ENCODE data around the gene ADCY3. TPM values are rescaled to one million over a fixed set of nuclear protein-coding genes. Genes with fewer than 3 reads are reported as not detected.
A peak's percentile ranks its signal among the peaks of the same experiment; 100 is the strongest.

The ADCY3 gene
- total and polyA plus RNA-seq, 2 donors from 2014 or later, result 21.1 to 44.6 TPM

DNA sequence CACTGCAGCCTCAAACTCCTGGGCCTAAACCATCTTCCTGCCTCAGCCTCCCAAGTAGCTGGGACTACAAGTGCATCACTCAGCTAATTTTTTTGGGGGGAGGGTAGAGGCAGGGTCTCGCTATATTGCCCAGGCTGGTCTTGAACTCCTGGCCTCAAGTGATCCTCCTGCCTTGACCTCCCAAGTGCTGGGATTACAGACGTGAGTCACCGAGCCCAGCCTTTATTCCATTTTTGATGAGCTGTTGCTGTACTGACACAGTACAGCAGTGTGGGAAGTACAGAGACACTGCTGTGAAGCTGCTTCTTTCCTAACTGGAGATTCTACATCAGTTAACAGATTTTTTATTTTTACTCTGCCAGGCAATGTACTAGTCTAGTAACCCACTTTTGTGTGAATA lies 145.7 kb downstream of the ADCY3 start:
- Histone ChIP-seq H3K4me3 (ENCODE audit: low read length in 3 of 3) (no peak overlapping the region), H3K36me3 (ENCODE audit: control insufficient read depth in 2 of 3, insufficient read depth in 3 of 3, low read length in 3 of 3) (peaks cover 4 to 9% (median 6%) of the 10 kb centered on the region in 3 donors), H3K27me3 (ENCODE audit: control insufficient read depth, insufficient read depth, low read length) (no peaks in the 10 kb centered on the region), H3K9ac (ENCODE audit: low read length in 3 of 3) (no peak overlapping the region), H3K27ac (ENCODE audit: low read depth in 2 of 2, low read length in 2 of 2) (no peak overlapping the region), H3K9me3 (ENCODE audit: control insufficient read depth in 2 of 3, insufficient read depth in 1 of 3, low read length in 3 of 3) (no peaks in the 10 kb centered on the region), H3K4me1 (ENCODE audit: control insufficient read depth in 2 of 3, insufficient read depth in 2 of 3, low read depth in 1 of 3, low read length in 3 of 3) (peaks cover 0 to 4% (median 0%) of the 10 kb centered on the region in 3 donors)
- intact Hi-C loops (cut with DNase I), result no loop called here
- DNase-seq (no peak), FAIRE-seq (no peak)
- TF ChIP-seq, protein P1, sequence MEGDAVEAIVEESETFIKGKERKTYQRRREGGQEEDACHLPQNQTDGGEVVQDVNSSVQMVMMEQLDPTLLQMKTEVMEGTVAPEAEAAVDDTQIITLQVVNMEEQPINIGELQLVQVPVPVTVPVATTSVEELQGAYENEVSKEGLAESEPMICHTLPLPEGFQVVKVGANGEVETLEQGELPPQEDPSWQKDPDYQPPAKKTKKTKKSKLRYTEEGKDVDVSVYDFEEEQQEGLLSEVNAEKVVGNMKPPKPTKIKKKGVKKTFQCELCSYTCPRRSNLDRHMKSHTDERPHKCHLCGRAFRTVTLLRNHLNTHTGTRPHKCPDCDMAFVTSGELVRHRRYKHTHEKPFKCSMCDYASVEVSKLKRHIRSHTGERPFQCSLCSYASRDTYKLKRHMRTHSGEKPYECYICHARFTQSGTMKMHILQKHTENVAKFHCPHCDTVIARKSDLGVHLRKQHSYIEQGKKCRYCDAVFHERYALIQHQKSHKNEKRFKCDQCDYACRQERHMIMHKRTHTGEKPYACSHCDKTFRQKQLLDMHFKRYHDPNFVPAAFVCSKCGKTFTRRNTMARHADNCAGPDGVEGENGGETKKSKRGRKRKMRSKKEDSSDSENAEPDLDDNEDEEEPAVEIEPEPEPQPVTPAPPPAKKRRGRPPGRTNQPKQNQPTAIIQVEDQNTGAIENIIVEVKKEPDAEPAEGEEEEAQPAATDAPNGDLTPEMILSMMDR (IDR thresholded peaks at IDR 0.05; ENCODE audit: borderline replicate concordance, extremely low read depth, insufficient read depth), result no peak

- H3K27ac ChIP-seq (ENCODE audit: low read depth in 2 of 2, low read length in 2 of 2), result no peak overlapping the region
- intact Hi-C loops (cut with DNase I), result no loop called here
- peak in 2 of 5 donors; percentile 33 to 35 for DNase-seq
- H3K9me3 ChIP-seq (ENCODE audit: control insufficient read depth in 2 of 3, insufficient read depth in 1 of 3, low read length in 3 of 3), result no peaks in the 10 kb centered on the region
- H3K4me1 ChIP-seq (ENCODE audit: control insufficient read depth in 2 of 3, insufficient read depth in 2 of 3, low read depth in 1 of 3, low read length in 3 of 3), result no peaks in the 10 kb centered on the region
- H3K4me3 ChIP-seq (ENCODE audit: low read length in 3 of 3), result no peak overlapping the region
- no peak for FAIRE-seq
- TF ChIP-seq, protein P1 (IDR thresholded peaks at IDR 0.05; ENCODE audit: borderline replicate concordance, extremely low read depth, insufficient read depth), result no peak
- no peaks in the 10 kb centered on the region for H3K27me3 ChIP-seq (ENCODE audit: control insufficient read depth, insufficient read depth, low read length)
- no peak overlapping the region for H3K9ac ChIP-seq (ENCODE audit: low read length in 3 of 3)
- H3K36me3 ChIP-seq (ENCODE audit: control insufficient read depth in 2 of 3, insufficient read depth in 3 of 3, low read length in 3 of 3), result peaks cover 4 to 15% (median 6%) of the 10 kb centered on the region in 3 donors
Observed at GRCh38 chr2:24771764-24772586, 148.1 kb downstream of the ADCY3 start.

DNA sequence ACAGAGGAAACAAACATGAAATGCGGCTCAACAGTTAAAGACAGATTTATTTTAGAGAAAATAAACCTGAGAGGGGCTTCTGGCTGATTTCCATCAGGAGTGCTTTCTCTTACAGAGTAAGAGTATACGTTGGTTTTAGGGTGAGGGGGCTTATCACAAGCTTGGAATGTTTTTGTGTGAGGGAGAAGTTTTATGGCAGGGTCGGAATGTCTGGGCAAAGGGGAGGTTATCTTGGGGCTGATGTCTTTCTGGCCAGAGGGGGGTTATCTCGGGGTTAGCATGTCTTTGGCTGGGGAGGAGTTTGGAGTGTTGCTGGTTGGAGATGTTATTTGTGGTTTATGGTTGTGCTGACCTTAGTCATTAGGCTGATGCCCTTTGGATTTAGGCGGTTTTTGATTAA lies 149.0 kb downstream of the ADCY3 start:
- Histone ChIP-seq H3K4me3 (ENCODE audit: low read length in 3 of 3) (no peak overlapping the region), H3K4me1 (ENCODE audit: control insufficient read depth in 2 of 3, insufficient read depth in 2 of 3, low read depth in 1 of 3, low read length in 3 of 3) (no peaks in the 10 kb centered on the region), H3K9ac (ENCODE audit: low read length in 3 of 3) (no peak overlapping the region), H3K36me3 (ENCODE audit: control insufficient read depth in 2 of 3, insufficient read depth in 3 of 3, low read length in 3 of 3) (peaks cover 4 to 15% (median 6%) of the 10 kb centered on the region in 3 donors), H3K9me3 (ENCODE audit: control insufficient read depth in 2 of 3, insufficient read depth in 1 of 3, low read length in 3 of 3) (no peaks in the 10 kb centered on the region), H3K27me3 (ENCODE audit: control insufficient read depth, insufficient read depth, low read length) (no peaks in the 10 kb centered on the region), H3K27ac (ENCODE audit: low read depth in 2 of 2, low read length in 2 of 2) (no peak overlapping the region)
- intact Hi-C loops (cut with DNase I), result no loop called here
- peak in 3 of 5 donors; percentile 45 to 86 (median 73) for DNase-seq
- no peak for FAIRE-seq
- TF ChIP-seq, protein P1 (IDR thresholded peaks at IDR 0.05; ENCODE audit: borderline replicate concordance, extremely low read depth, insufficient read depth), result no peak

Other genes starting within 250 kb of the ADCY3 start
- 21.7 TPM for gene PTRHD1, start 126.8 kb downstream of the ADCY3 start, total RNA-seq
- 56.4 TPM for gene PTRHD1, start 126.8 kb downstream of the ADCY3 start, polyA plus RNA-seq (ENCODE audit: insufficient read depth, low read depth, low replicate concordance)
- gene CENPO, start 126.8 kb downstream of the ADCY3 start, total RNA-seq, result 5.7 TPM
- gene CENPO, start 126.8 kb downstream of the ADCY3 start, polyA plus RNA-seq (ENCODE audit: insufficient read depth, low read depth, low replicate concordance), result 1.5 TPM
- 11.4 TPM for gene DNAJC27, start 51.7 kb upstream of the ADCY3 start, total RNA-seq
- gene DNAJC27, start 51.7 kb upstream of the ADCY3 start, polyA plus RNA-seq (ENCODE audit: insufficient read depth, low read depth, low replicate concordance), result 3.2 TPM
- gene EFR3B, start 121.8 kb upstream of the ADCY3 start, total RNA-seq, result 1.1 TPM
- 0.39 TPM for gene EFR3B, start 121.8 kb upstream of the ADCY3 start, polyA plus RNA-seq (ENCODE audit: insufficient read depth, low read depth, low replicate concordance)
- 1.5 TPM for gene POMC, start 248.3 kb upstream of the ADCY3 start, total RNA-seq
- gene POMC, start 248.3 kb upstream of the ADCY3 start, polyA plus RNA-seq (ENCODE audit: insufficient read depth, low read depth, low replicate concordance), result 2.1 TPM